Breast epithelium (tissue), 3 donors: Measurements from ENCODE around the gene HMGXB4.

Experiments used
- POLR2A ChIP-seq: fragments of 450-650 bp; IDR thresholded peaks from one replicate; pipeline ENCODE4 v1.6.1; 2016; ENCODE audit warnings: antibody characterized with exemption, mild to moderate bottlenecking, moderate library complexity
- TF ChIP-seq, protein P1 (sequence below), 3 donors: fragments of 450-650 bp; IDR thresholded peaks; one replicate each; pipeline ENCODE4 v1.5.1; 2016 to 2017; ENCODE audit warnings: antibody characterized with exemption in 3 of 3, mild to moderate bottlenecking in 3 of 3, moderate library complexity in 3 of 3

DNA sequence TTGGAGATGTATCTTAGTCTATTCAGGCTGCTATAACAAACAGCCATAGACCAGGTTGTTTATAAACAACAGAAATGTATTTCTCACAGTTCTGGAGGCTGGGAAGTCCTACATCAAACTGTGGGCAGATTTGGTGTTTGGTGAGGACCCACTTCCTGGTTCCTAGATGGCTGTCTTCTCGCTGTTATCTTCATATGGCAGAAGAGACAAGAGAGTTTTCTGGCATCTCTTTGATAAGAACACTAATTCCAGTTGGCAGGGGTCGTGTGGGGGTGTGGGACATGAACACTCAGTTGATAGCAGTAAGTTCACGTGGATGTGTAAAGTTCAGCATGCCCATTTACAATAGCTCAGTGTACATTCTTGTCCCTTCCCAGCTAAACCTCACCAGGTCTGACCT lies 41.3 kb upstream of the HMGXB4 start:
- TF ChIP-seq, protein P1, sequence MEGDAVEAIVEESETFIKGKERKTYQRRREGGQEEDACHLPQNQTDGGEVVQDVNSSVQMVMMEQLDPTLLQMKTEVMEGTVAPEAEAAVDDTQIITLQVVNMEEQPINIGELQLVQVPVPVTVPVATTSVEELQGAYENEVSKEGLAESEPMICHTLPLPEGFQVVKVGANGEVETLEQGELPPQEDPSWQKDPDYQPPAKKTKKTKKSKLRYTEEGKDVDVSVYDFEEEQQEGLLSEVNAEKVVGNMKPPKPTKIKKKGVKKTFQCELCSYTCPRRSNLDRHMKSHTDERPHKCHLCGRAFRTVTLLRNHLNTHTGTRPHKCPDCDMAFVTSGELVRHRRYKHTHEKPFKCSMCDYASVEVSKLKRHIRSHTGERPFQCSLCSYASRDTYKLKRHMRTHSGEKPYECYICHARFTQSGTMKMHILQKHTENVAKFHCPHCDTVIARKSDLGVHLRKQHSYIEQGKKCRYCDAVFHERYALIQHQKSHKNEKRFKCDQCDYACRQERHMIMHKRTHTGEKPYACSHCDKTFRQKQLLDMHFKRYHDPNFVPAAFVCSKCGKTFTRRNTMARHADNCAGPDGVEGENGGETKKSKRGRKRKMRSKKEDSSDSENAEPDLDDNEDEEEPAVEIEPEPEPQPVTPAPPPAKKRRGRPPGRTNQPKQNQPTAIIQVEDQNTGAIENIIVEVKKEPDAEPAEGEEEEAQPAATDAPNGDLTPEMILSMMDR (IDR thresholded peaks at IDR 0.05), result no peak
- no peak for TF ChIP-seq POLR2A
